GM23248 (cell line): ENCODE data around the gene HCRTR2.

ENCODE experiments used
- EZH2 ChIP-seq: fragments of 200-600 bp; sonication (generic); IDR thresholded peaks from 2 replicates; pipeline ENCODE4 v1.6.1; 2018; ENCODE audit warnings: antibody characterized with exemption, mild to moderate bottlenecking; ENCODE audit not compliant: insufficient read depth, poor library complexity, severe bottlenecking
- EZH2phosphoT487 ChIP-seq: fragments of 200-600 bp; sonication (generic); IDR thresholded peaks from 2 replicates; pipeline ENCODE4 v1.6.1; 2018; ENCODE audit warnings: antibody characterized with exemption, moderate library complexity, mild to moderate bottlenecking, low read depth; ENCODE audit not compliant: insufficient read depth

DNA sequence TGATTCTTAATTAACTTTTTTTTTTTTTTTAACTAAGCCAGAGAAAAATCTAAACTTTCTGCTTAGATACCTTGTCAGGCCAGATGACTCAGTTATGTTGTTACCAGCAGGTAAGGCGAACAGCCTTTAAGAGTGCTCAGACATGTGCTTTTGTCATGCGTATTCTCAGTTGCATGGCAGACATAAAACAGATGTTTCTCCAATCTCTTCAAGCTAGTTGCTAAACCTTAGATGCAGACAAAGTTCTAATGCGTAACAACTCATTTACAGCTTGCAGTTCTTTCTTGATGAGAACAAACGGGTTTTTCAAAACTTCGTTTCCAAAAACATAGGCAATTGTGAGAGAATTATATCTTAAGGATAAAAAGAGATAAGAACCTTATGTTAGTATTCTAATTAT lies 103.3 kb downstream of the HCRTR2 start:
- TF ChIP-seq EZH2phosphoT487 (no peak), EZH2 (no peak)
